Measurements from ENCODE around the gene LYVE1.

Gene LYVE1

GRCh38 chr11:10594407-10594806 lies 25.9 kb upstream of the LYVE1 start:
- no peak overlapping the region for H3K4me3 ChIP-seq
- H3K27ac ChIP-seq, result no peak overlapping the region
- no peaks in the 10 kb centered on the region for H3K27me3 ChIP-seq
- TF ChIP-seq Cebpa-rat (IDR thresholded peaks at IDR 0.05), result no peak
- no peaks in the 10 kb centered on the region for H3K9me3 ChIP-seq
- no peaks in the 10 kb centered on the region for H3K36me3 ChIP-seq
- H3K4me2 ChIP-seq, result no peak overlapping the region
- no peaks in the 10 kb centered on the region for H4K20me1 ChIP-seq
- no peak overlapping the region for H3K9ac ChIP-seq
- peaks cover 19% of the 10 kb centered on the region for H3K4me1 ChIP-seq

- Histone ChIP-seq H3K4me1 (no peaks in the 10 kb centered on the region), H3K27ac (no peak overlapping the region), H3K4me3 (no peak overlapping the region), H4K20me1 (no peaks in the 10 kb centered on the region), H3K9ac (no peak overlapping the region), H3K4me2 (no peak overlapping the region), H3K9me3 (no peaks in the 10 kb centered on the region), H3K36me3 (no peaks in the 10 kb centered on the region), H3K27me3 (no peaks in the 10 kb centered on the region)
- TF ChIP-seq Cebpa-rat (IDR thresholded peaks at IDR 0.05), result no peak
Measured at GRCh38 chr11:10592331-10592730, 23.9 kb upstream of the LYVE1 start.

GRCh38 chr11:10591741-10592140 lies 23.3 kb upstream of the LYVE1 start:
- Histone ChIP-seq H3K4me3 (no peak overlapping the region), H3K4me1 (no peaks in the 10 kb centered on the region), H3K27me3 (no peaks in the 10 kb centered on the region), H3K9ac (no peak overlapping the region), H3K36me3 (no peaks in the 10 kb centered on the region), H3K4me2 (no peak overlapping the region), H4K20me1 (no peaks in the 10 kb centered on the region), H3K9me3 (no peaks in the 10 kb centered on the region), H3K27ac (no peak overlapping the region)
- no peak for TF ChIP-seq Cebpa-rat (IDR thresholded peaks at IDR 0.05)

GRCh38 chr11:10590218-10590915 lies 21.9 kb upstream of the LYVE1 start:
- TF ChIP-seq Cebpa-rat (IDR thresholded peaks at IDR 0.05), result no peak
- H3K4me2 ChIP-seq, result no peak overlapping the region
- H3K9ac ChIP-seq, result no peak overlapping the region
- no peaks in the 10 kb centered on the region for H3K4me1 ChIP-seq
- no peak overlapping the region for H3K4me3 ChIP-seq
- H3K36me3 ChIP-seq, result no peaks in the 10 kb centered on the region
- no peak overlapping the region for H3K27ac ChIP-seq
- no peaks in the 10 kb centered on the region for H3K9me3 ChIP-seq
- no peaks in the 10 kb centered on the region for H4K20me1 ChIP-seq
- no peaks in the 10 kb centered on the region for H3K27me3 ChIP-seq

- Histone ChIP-seq H3K4me2 (no peak overlapping the region), H3K4me3 (no peak overlapping the region), H3K27ac (no peak overlapping the region), H3K27me3 (no peaks in the 10 kb centered on the region), H3K9me3 (no peaks in the 10 kb centered on the region), H3K36me3 (no peaks in the 10 kb centered on the region), H3K9ac (no peak overlapping the region), H4K20me1 (no peaks in the 10 kb centered on the region), H3K4me1 (peaks cover 4% of the 10 kb centered on the region)
- no peak for TF ChIP-seq Cebpa-rat (IDR thresholded peaks at IDR 0.05)
Measured at GRCh38 chr11:10588904-10589303, 20.4 kb upstream of the LYVE1 start.

- Histone ChIP-seq H3K36me3 (no peaks in the 10 kb centered on the region), H3K27me3 (no peaks in the 10 kb centered on the region), H3K9ac (no peak overlapping the region), H3K4me1 (peaks cover 13% of the 10 kb centered on the region), H3K4me2 (no peak overlapping the region), H3K27ac (no peak overlapping the region), H4K20me1 (no peaks in the 10 kb centered on the region), H3K9me3 (no peaks in the 10 kb centered on the region), H3K4me3 (no peak overlapping the region)
- no peak for TF ChIP-seq Cebpa-rat (IDR thresholded peaks at IDR 0.05)
Measured at GRCh38 chr11:10587995-10588394, 19.5 kb upstream of the LYVE1 start.

- no peak for TF ChIP-seq Cebpa-rat (IDR thresholded peaks at IDR 0.05)
- H3K4me2 ChIP-seq, result no peak overlapping the region
Measured at GRCh38 chr11:10587388-10587787, 18.9 kb upstream of the LYVE1 start.

GRCh38 chr11:10584071-10584501 lies 15.6 kb upstream of the LYVE1 start:
- no peak overlapping the region for H3K27ac ChIP-seq
- H4K20me1 ChIP-seq, result no peaks in the 10 kb centered on the region
- H3K4me1 ChIP-seq, result peaks cover 45% of the 10 kb centered on the region
- H3K9me3 ChIP-seq, result no peaks in the 10 kb centered on the region
- H3K4me3 ChIP-seq, result no peak overlapping the region
- H3K36me3 ChIP-seq, result no peaks in the 10 kb centered on the region
- peak overlapping the region; percentile 25; the same call in 1 of the 2 replicates for H3K4me2 ChIP-seq
- no peaks in the 10 kb centered on the region for H3K27me3 ChIP-seq
- no peak overlapping the region for H3K9ac ChIP-seq
- no peak for TF ChIP-seq Cebpa-rat (IDR thresholded peaks at IDR 0.05)

More at GRCh38 chr11:10587388-10587787, 18.9 kb upstream of the LYVE1 start:
- Histone ChIP-seq H3K4me1 (peaks cover 16% of the 10 kb centered on the region), H4K20me1 (no peaks in the 10 kb centered on the region), H3K27me3 (no peaks in the 10 kb centered on the region), H3K9me3 (no peaks in the 10 kb centered on the region), H3K9ac (no peak overlapping the region), H3K36me3 (no peaks in the 10 kb centered on the region), H3K4me3 (no peak overlapping the region), H3K27ac (no peak overlapping the region)

GRCh38 chr11:10581481-10582019 lies 13.1 kb upstream of the LYVE1 start:
- no peaks in the 10 kb centered on the region for H3K9me3 ChIP-seq
- no peak overlapping the region for H3K4me3 ChIP-seq
- TF ChIP-seq Cebpa-rat (IDR thresholded peaks at IDR 0.05), result no peak
- no peak overlapping the region for H3K9ac ChIP-seq
- H3K4me2 ChIP-seq, result peak overlapping the region; percentile 80
- no peaks in the 10 kb centered on the region for H4K20me1 ChIP-seq
- H3K27me3 ChIP-seq, result no peaks in the 10 kb centered on the region
- peak overlapping the region; percentile 78 for H3K27ac ChIP-seq
- H3K4me1 ChIP-seq, result peaks cover 45% of the 10 kb centered on the region
- no peaks in the 10 kb centered on the region for H3K36me3 ChIP-seq

GRCh38 chr11:10580623-10581022 lies 12.2 kb upstream of the LYVE1 start:
- TF ChIP-seq Cebpa-rat (IDR thresholded peaks at IDR 0.05), result no peak
- H3K9me3 ChIP-seq, result no peaks in the 10 kb centered on the region
- H3K27me3 ChIP-seq, result no peaks in the 10 kb centered on the region
- H3K36me3 ChIP-seq, result no peaks in the 10 kb centered on the region
- peak overlapping the region; percentile 78 for H3K27ac ChIP-seq
- H4K20me1 ChIP-seq, result no peaks in the 10 kb centered on the region
- no peak overlapping the region for H3K4me3 ChIP-seq
- H3K4me2 ChIP-seq, result peak overlapping the region; percentile 80
- H3K4me1 ChIP-seq, result peaks cover 45% of the 10 kb centered on the region
- no peak overlapping the region for H3K9ac ChIP-seq
